ENCODE data around the gene BABAM2.

- TF ChIP-seq CTCF (IDR thresholded peaks at IDR 0.05) (no peak), POLR2A (IDR thresholded peaks at IDR 0.05) (no peak)
Measured at GRCh38 chr2:27901234-27901633, 10.7 kb downstream of the BABAM2 start.

All from right lobe of liver (tissue), 4 donors.